T1000 (cell line): Measurements from ENCODE around the gene TIMM23.
"Not testable (repeated sequence)": the region's sequence is repeated elsewhere in the genome, so short reads cannot be mapped to it uniquely, and the experiment has no call there.

Experiments
- DNase-seq: peaks from one replicate; lab custom pipeline; 2025; ENCODE audit warnings: mixed read lengths; lab: John Stamatoyannopoulos, UW

Gene TIMM23

DNA sequence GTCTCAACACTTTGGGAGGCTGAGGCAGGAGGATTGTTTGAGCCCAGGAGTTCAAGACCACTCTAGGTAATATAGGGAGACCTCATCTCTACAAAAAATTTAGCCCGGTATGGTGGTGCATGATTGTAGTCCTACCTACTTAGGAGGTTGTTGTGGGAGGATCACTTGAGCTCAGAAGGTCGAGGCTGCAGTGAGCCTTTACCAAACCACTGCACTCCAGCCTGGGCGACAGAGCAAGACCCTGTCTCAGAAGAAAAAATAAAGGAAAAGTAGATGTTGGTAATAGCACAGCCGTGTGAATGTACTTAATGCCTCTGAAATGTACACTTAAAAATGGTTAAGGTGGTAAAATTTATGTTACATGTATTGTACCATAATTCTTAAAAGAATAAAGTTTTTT, 25.3 kb downstream of the TIMM23 start:
- no peak for DNase-seq

DNA sequence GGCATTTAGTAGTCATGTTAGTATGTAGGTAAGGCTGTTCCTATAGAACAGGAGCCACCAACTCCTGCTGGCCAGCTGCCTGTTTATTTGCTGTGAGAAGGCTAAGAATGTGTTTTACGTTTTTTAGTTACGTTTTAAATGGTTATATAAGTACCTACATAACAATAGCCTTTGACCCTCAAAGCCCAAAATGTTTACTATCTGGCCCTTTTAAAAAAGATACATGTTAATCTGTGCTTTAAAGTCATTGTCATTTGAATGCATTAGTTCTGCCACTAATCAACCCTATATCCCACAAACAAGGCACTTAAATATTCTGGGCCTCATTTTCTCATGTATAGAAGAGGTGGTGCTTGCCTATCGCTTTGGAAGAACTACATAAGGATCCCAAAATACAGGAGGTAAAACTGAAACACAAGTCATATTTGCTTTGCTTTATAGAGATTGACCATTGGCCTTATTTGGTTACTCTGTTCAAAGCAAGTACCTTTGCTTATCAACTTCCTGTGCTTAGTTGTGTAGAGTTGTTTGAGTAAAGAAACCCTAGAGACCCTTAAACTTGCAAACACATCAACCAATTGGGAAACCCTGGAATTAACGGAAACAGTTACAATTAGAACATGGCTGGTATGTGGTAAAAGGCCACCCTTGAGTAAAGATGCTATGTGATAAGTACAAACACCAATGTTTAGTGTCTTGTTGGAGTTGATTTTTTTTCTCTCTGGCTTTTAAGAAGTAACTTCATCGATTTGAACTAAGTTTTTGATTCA, 25.9 kb downstream of the TIMM23 start:
- no peak for DNase-seq

GRCh38 chr10:45999955-46000354, 27.7 kb downstream of the TIMM23 start:
- not testable (repeated sequence) for DNase-seq

GRCh38 chr10:46000538-46000937, 28.2 kb downstream of the TIMM23 start:
- no peak for DNase-seq

- DNase-seq: no peak
These were observed 29.0 kb downstream of the TIMM23 start for GRCh38 chr10:46001187-46001756.

- not testable (repeated sequence) for DNase-seq
These were observed 29.9 kb downstream of the TIMM23 start for GRCh38 chr10:46002189-46002687.

- DNase-seq: no peak
These were observed 30.8 kb downstream of the TIMM23 start for GRCh38 chr10:46002916-46003693.

- no peak for DNase-seq
These were observed 32.7 kb downstream of the TIMM23 start for GRCh38 chr10:46004963-46005362.

- DNase-seq: no peak
These were observed 33.1 kb downstream of the TIMM23 start for GRCh38 chr10:46005383-46005782.

- DNase-seq: no peak
These were observed 33.9 kb downstream of the TIMM23 start for GRCh38 chr10:46006219-46006618.

DNA sequence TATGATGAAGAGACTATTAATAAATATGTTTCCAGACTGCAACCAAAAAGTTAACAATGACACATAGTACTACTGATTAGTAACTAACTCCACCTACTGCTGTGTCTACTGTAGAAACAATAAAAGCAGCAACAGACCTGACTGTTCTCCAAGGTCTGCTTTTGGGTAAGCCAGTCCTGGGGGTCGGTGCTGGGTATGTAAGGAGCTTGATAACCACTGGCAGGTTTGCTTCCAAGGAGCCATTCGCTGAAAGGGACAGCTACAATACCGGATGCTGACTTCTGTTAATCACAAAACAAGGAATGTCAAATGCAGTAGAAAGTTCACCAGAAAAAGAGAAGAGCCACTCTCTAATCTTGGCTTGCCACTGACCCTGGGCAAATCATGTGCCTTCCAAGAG, 40.5 kb downstream of the TIMM23 start:
- DNase-seq: no peak

DNA sequence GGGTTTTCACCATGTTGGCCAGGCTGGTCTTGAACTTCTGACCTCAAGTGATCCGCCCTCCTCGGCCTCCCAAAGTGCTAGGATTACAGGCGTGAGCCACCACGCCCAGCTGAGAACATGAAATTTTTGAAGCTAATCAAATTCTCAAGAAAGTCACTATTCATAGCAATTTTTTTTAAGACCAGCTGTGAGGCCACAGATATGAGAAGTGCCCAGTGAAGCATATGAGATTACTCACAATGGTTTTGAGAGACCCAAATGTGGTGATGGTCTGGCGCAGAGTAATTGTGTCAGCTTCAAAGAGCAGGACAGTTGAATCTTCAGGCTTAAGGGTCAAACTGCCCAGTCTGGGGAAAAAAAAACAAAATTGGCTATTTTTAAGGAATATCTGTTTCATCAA, 41.9 kb downstream of the TIMM23 start:
- DNase-seq: no peak

DNA sequence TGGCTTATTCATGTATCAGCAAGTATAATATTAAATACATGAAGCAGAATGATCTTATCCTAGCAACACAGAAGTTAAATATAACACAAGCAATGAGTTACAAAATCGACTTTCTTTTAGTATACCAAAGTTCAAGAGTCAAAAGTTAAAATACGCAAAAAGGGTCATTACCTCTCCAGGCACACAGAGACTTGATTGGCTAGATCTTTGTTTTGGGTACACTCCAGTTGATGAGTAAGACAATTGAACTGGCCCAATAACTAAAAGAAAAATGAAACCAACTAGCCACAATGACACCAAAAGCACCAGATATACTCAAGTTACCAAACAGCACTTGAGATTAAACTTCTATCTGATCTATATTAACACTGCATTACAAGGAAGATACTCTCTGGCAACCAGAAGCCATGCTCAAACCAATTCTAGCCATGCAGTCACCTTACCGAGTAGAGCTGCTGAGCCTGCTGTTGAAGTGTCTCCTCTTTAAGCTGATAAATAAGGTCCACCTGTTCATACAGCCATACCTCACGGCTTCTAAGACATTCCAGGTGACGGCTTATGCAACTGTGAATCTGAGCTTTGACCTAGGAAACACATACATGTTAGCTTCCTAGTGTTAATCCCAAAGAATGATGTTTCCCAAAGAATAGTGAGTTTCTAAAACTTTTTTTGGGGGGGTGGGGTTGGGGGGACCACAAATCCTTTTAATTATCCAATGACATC, 42.6 kb downstream of the TIMM23 start:
- no peak for DNase-seq

- DNase-seq: no peak
These were observed 43.9 kb downstream of the TIMM23 start for GRCh38 chr10:46016190-46016589.

DNA sequence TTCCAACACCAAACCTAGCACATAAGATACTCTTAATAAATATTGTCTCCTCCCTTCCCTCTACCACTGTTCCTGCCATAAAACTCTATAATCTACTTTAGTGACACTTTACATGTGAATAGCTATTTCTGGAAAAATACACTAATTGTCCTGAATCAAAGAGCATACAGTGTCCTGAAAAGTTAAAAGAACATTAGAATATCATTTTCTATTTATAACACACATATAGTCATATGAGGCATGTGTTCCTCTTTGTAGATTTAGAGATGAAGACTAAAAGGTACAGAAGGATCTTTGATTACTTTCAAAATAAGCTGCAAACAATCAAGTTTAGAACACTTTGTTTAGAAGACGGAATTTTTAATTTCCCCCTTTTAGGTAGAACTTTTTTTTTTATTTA, 44.5 kb downstream of the TIMM23 start:
- no peak for DNase-seq

GRCh38 chr10:46017733-46018132, 45.4 kb downstream of the TIMM23 start:
- no peak for DNase-seq

- no peak for DNase-seq
These were observed 46.3 kb downstream of the TIMM23 start for GRCh38 chr10:46018453-46019176.

GRCh38 chr10:46019177-46019528, 46.9 kb downstream of the TIMM23 start:
- DNase-seq: no peak

DNA sequence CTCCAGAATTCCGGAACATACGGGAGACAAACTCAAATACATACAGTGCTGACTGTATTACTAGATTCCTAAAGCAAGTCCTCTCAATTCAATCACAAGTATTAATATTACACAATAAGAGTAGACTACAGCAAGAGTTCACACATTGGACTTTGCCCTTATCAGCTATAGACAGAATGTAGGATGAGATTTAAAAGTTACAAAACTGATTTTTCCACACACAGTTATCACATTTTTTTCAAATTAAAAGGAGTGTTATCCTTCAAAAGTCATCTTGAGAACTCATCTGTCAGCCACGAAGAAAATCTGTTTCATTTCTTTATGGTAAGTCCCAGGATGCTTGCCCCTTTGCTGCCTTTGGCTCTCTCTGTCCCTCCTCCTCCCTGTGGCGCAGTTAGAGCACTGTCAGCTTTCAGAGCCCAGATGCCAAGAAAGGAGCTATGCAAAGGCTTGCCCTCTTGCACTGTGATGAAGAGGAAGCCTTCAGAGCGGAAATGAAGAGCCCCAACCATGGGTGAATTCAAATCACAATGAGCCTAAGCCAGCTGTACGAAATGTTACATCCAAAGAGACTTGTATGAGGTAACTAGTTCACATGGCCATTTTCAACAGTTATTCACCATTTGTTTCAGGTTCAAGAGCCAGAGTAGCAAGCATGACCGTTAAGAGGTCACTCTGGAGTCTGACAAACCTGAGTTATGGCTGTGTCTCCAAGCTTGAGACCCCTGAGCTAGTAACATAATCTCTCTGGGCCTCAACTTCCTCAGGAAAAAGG, 47.5 kb downstream of the TIMM23 start:
- DNase-seq: no peak

DNA sequence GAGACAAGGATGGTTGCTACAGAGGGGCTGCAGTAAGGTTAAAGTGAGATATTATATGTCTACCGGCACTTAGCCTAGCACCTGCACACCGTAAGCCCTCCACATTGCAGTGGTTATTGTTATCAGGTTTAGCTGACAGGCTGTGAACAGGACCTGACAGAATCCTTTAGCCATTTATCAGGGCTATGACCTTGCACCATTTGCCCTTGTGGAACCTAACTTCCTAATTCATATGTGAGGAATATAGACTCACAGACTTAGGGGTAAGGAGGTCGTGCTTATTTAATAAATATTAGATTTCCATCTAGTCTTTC, 48.0 kb downstream of the TIMM23 start:
- no peak for DNase-seq
